ENCODE results near the gene ATP5PD.

ATP5PD gene

DNA sequence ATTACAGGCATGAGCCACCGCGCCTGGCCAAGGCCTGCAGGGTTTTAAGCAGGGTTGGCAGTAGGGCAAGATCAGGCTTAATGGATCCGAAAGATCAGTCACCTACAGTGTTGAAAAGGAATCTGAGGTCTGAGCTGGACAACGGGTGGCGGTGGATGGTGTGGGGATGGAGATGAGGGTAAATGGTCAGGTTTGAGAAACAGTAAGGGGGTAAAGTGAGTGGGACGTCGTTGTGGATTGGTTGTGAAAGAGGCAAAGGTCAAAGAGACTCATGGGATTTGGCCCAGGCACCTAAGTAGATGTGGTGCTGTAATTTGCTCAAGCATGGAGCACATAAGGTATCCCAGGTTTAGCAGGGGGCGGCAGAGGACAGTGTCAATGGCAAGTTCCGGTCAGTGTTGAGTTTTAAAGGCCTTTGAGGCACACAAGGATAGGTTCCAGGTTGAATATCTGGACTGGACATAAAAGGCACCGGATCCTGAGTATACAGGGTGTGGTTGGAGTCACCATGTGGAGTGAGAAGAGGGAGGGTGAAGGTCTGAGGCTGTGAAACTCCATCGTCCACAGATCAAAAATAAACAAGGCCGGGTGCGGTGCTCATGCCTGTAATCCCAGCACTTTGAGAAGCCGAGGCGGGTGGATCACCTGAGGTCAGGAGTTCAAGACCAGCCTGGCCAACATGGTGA is 39.9 kb upstream of the ATP5PD start:
- no peak overlapping the region for H3K4me3 ChIP-seq (ENCODE audit: low read depth in 1 of 2, low read length in 1 of 2)
- H3K36me3 ChIP-seq = no peaks in the 10 kb centered on the region
- TF ChIP-seq, protein P1, sequence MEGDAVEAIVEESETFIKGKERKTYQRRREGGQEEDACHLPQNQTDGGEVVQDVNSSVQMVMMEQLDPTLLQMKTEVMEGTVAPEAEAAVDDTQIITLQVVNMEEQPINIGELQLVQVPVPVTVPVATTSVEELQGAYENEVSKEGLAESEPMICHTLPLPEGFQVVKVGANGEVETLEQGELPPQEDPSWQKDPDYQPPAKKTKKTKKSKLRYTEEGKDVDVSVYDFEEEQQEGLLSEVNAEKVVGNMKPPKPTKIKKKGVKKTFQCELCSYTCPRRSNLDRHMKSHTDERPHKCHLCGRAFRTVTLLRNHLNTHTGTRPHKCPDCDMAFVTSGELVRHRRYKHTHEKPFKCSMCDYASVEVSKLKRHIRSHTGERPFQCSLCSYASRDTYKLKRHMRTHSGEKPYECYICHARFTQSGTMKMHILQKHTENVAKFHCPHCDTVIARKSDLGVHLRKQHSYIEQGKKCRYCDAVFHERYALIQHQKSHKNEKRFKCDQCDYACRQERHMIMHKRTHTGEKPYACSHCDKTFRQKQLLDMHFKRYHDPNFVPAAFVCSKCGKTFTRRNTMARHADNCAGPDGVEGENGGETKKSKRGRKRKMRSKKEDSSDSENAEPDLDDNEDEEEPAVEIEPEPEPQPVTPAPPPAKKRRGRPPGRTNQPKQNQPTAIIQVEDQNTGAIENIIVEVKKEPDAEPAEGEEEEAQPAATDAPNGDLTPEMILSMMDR (IDR thresholded peaks at IDR 0.05) = no peak
- peaks cover 38 to 44% of the 10 kb centered on the region in 2 experiments for H3K4me1 ChIP-seq (ENCODE audit: control insufficient read depth in 1 of 2, insufficient read depth in 1 of 2, low read depth in 1 of 2, low read length in 1 of 2)
- H3K9me3 ChIP-seq = no peaks in the 10 kb centered on the region
- no peaks in the 10 kb centered on the region for H3K27me3 ChIP-seq
- peak overlapping the region; percentile 99 for H3K27ac ChIP-seq

DNA sequence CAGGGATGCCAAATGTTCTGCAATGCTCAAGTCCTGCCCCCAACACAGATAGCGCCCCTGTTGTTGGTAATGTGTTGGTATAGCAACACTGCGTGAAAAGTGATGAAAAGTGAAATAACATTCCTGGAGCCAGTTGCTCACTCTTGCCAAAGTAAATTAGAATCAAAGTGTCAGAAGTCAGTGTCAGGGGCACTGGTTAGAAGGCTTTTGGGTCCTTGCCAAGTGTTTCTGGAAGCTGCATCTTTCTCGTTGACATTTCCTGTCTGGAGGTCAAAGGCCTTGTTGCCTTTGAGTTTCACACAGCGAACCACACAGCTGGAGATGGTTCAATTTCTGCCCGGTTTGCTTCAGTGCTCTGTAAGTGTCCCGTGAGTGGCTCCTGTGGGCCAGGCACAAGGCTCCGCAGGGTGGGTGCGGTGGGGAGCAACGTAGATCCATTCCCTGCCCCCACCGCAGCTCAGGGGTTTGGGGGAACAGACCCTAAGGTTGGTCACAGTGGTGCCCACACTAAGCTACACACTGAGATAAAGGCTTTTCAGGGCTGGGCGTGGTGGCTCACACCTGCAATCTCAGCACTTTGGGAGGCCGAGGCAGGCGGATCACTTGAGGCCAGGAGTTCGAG is 37.4 kb upstream of the ATP5PD start:
- Histone ChIP-seq H3K27me3 (no peaks in the 10 kb centered on the region), H3K4me3 (ENCODE audit: low read depth in 1 of 2, low read length in 1 of 2) (no peak overlapping the region), H3K36me3 (no peaks in the 10 kb centered on the region), H3K27ac (no peak overlapping the region), H3K9me3 (no peaks in the 10 kb centered on the region), H3K4me1 (ENCODE audit: control insufficient read depth in 1 of 2, insufficient read depth in 1 of 2, low read depth in 1 of 2, low read length in 1 of 2) (peaks cover 27 to 30% of the 10 kb centered on the region in 2 experiments)
- TF ChIP-seq, protein P1 (IDR thresholded peaks at IDR 0.05) = no peak

DNA sequence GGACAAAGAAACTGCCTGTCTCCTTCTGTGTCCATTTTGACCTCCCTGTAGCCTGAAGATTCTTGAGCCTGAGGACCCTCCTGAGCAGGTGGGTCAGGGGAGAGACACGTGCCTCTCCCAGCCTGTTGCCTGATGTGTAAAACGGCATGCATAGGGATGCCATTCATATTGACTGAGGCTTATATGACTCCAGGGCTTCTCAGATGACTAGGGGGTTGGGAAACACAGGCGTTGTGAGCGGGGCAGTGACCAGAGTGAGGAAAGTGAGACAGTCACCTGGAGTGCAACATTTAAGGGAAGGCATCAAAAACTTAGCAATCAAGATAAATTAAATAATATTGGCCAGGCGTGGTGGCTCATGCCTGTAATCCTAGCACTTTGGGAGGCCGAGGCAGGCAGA is 35.9 kb upstream of the ATP5PD start:
- H3K4me1 ChIP-seq (ENCODE audit: control insufficient read depth in 1 of 2, insufficient read depth in 1 of 2, low read depth in 1 of 2, low read length in 1 of 2) = peaks cover 25 to 27% of the 10 kb centered on the region in 2 experiments
- no peaks in the 10 kb centered on the region for H3K9me3 ChIP-seq
- no peaks in the 10 kb centered on the region for H3K36me3 ChIP-seq
- TF ChIP-seq, protein P1 (IDR thresholded peaks at IDR 0.05) = no peak
- no peaks in the 10 kb centered on the region for H3K27me3 ChIP-seq
- no peak overlapping the region for H3K4me3 ChIP-seq (ENCODE audit: low read depth in 1 of 2, low read length in 1 of 2)
- H3K27ac ChIP-seq = no peak overlapping the region

DNA sequence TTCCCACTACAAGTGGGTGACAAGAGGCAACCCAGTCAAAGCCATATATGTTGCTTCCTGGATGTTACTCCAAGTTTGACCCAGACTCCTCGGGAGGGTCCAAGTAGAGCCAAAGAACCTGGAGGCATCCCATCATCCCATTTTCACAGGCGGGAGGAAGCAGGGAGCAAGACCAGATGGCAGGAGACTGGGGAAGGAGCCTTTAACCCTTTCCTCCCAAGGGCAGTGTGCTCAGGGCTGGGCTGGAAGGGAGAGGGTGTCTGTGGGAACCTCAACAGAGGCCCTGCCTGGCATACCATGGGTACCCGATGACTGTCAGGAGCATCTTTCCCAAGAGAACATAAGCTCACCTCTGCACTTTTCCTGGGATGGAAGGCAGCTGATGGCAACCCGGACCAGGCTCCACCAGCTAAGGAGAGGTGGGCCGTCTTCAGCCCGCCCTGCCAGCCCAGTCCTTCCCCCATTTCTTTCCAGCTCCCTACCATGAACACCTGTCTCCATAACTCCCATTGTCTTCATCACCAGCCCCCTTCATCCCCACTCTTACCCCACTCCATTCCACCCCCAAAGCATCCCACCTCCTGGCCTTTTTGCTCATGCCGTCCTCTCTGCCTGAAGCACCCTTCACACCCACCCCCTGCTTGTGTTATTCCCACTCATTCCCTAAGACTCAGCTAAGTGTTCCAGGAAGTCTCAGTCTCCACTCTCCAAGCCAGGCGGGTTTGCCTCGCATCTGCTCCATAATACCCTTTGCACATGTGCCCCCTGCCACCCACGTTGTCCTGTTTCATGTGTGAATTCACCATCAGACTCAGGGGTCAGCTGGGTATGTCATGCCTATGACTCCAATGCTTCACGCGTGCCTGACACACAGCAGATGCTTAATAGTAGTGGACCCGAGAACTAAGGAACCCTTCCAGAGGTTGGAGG is 35.1 kb upstream of the ATP5PD start:
- H3K27me3 ChIP-seq = no peaks in the 10 kb centered on the region
- H3K36me3 ChIP-seq = no peaks in the 10 kb centered on the region
- H3K27ac ChIP-seq = peak overlapping the region; percentile 26
- no peak overlapping the region for H3K4me3 ChIP-seq (ENCODE audit: low read depth in 1 of 2, low read length in 1 of 2)
- peaks cover 28 to 29% of the 10 kb centered on the region in 2 experiments for H3K4me1 ChIP-seq (ENCODE audit: control insufficient read depth in 1 of 2, insufficient read depth in 1 of 2, low read depth in 1 of 2, low read length in 1 of 2)
- no peaks in the 10 kb centered on the region for H3K9me3 ChIP-seq
- TF ChIP-seq, protein P1 (IDR thresholded peaks at IDR 0.05) = no peak

DNA sequence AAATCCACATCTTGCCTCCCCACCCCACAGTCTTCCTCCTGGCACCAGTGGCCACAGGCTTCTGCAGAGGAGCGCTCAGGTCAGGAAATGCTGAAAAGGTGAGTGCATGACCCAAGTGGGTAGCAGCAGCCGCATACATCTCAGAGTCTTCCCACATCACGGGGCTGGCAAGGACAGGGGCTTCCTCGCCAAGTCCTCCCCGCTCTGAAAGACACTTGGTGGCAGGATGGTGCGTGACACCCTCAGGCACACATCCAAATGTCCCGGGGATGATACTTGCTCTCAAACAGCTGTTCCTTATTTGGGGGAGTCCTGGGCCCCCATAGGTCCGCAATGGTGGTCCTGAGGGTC is 32.2 kb upstream of the ATP5PD start:
- Histone ChIP-seq H3K27ac (no peak overlapping the region), H3K9me3 (no peaks in the 10 kb centered on the region), H3K27me3 (no peaks in the 10 kb centered on the region), H3K4me1 (ENCODE audit: control insufficient read depth in 1 of 2, insufficient read depth in 1 of 2, low read depth in 1 of 2, low read length in 1 of 2) (peaks cover 54 to 56% of the 10 kb centered on the region in 2 experiments), H3K4me3 (ENCODE audit: low read depth in 1 of 2, low read length in 1 of 2) (no peak overlapping the region), H3K36me3 (no peaks in the 10 kb centered on the region)
- TF ChIP-seq, protein P1 (IDR thresholded peaks at IDR 0.05) = no peak

Data from neutrophil (primary cell).